Upper lobe of left lung (tissue), 6 donors: ENCODE measurements around the gene FAM171A2. TPM values are rescaled to one million over a fixed set of nuclear protein-coding genes. Genes with fewer than 3 reads are reported as not detected.
"Not testable (repeated sequence)": the region's sequence is repeated elsewhere in the genome, so short reads cannot be mapped to it uniquely, and the experiment has no call there.

Experiments
- ATAC-seq, 2 donors: fragments of 200-7000 bp; cut with Tn5 transposase; one replicate each; pipeline ENCODE4 v1.9.1; 2022; ENCODE audit warnings: mild to moderate bottlenecking in 2 of 2, moderate library complexity in 2 of 2; ENCODE audit not compliant: low FRiP score in 2 of 2
- DNase-seq, 2 donors: peaks; one replicate each; pipeline ENCODE4 v3.0.0-alpha.2; 2019 to 2020
- H3K27ac ChIP-seq, 4 donors: fragments of 200-600 bp; sonication (generic); one replicate each; pipeline ENCODE4 v1.5.1; 2016 to 2019
- H3K27me3 ChIP-seq, 4 donors: fragments of 200-600 bp; sonication (generic); one replicate each; pipeline ENCODE4 v1.5.1; 2017 to 2019
- H3K36me3 ChIP-seq, 4 donors: fragments of 200-600 bp; sonication (generic); one replicate each; pipeline ENCODE4 v1.5.1; 2016 to 2019
- H3K4me1 ChIP-seq, 4 donors: fragments of 200-600 bp; sonication (generic); one replicate each; pipeline ENCODE4 v1.5.1; 2018 to 2019
- H3K4me3 ChIP-seq, 4 donors: fragments of 200-600 bp; sonication (generic); one replicate each; pipeline ENCODE4 v1.5.1; 2017 to 2019; ENCODE audit warnings: mild to moderate bottlenecking in 2 of 4, moderate library complexity in 1 of 4
- H3K9me3 ChIP-seq, 4 donors: fragments of 200-600 bp; sonication (generic); one replicate each; pipeline ENCODE4 v1.5.1; 2018 to 2019
- CTCF ChIP-seq, 6 experiments: fragments of 450-650 bp in 4 of 6; fragments of 200-600 bp in 2 of 6; sonication (generic) in 2 of 6; IDR thresholded peaks; one replicate each; pipeline ENCODE4 v1.5.1; 2016 to 2019; ENCODE audit warnings: antibody characterized with exemption in 6 of 6
- EP300 ChIP-seq, 4 donors: sonication (generic); formaldehyde crosslinking; IDR thresholded peaks; one replicate each; pipeline ENCODE4 v1.5.1; 2017; ENCODE audit warnings: antibody characterized with exemption in 4 of 4, control low read depth in 2 of 4
- POLR2A ChIP-seq, 4 donors: fragments of 450-650 bp; IDR thresholded peaks; one replicate each; pipeline ENCODE4 v1.5.1; 2016 to 2017; ENCODE audit warnings: antibody characterized with exemption in 4 of 4, mild to moderate bottlenecking in 2 of 4
- POLR2AphosphoS5 ChIP-seq, 2 donors: sonication (generic); formaldehyde crosslinking; IDR thresholded peaks; one replicate each; pipeline ENCODE4 v1.5.1; 2017; ENCODE audit warnings: antibody characterized with exemption in 2 of 2
- WGBS, 2 donors: methylation state at CpG; one replicate each; pipeline ENCODE4 v1.1.5; 2017 to 2018; 5-methylcytosine and 5-hydroxymethylcytosine counted together
- total RNA-seq, 6 donors: library from RNA; depleted of rRNA in 4 of 6; stranded (reverse); fragments of >200 nt in 4 of 6; gene quantifications; one replicate each; pipeline versions ENCODE4 v1.1.0 to v1.2.1, GENCODE V29; 2016 to 2021
- donor health status: DM: no; HTN: no; CAD: no; lungs with moderate emphysema.
- donor health status: DM: no; HTN: yes; CAD: no; lungs with severe emphysema.

The FAM171A2 gene
- total RNA-seq, 6 donors from 2014 or later, result 0.61 to 4.6 (median 0.98) TPM; not detected in 1

- WGBS, 2 donors, result 72 to 78% methylated on average over 7 of the region's 7 CpGs
- TF ChIP-seq POLR2AphosphoS5 (IDR thresholded peaks at IDR 0.05), result no peak
- TF ChIP-seq POLR2A (IDR thresholded peaks at IDR 0.05), result no peak
- TF ChIP-seq EP300 (IDR thresholded peaks at IDR 0.05), result no peak
- TF ChIP-seq CTCF (IDR thresholded peaks at IDR 0.05), result no peak
- DNase-seq (no peak), ATAC-seq (no peak)
- H3K4me3 ChIP-seq, result no peak overlapping the region
- no peak overlapping the region for H3K27ac ChIP-seq
- peaks cover 0 to 9% (median 3%) of the 10 kb centered on the region in 4 donors for H3K27me3 ChIP-seq
- H3K36me3 ChIP-seq, result no peaks in the 10 kb centered on the region
- H3K9me3 ChIP-seq, result no peaks in the 10 kb centered on the region
- H3K4me1 ChIP-seq, result peaks cover 12 to 17% (median 14%) of the 10 kb centered on the region in 4 donors
Measured at GRCh38 chr17:44367231-44367979, 3.8 kb upstream of the FAM171A2 start.

- not testable (repeated sequence) for H3K4me3 ChIP-seq, DNase-seq, ATAC-seq, H3K36me3 ChIP-seq, H3K9me3 ChIP-seq, H3K27ac ChIP-seq, H3K27me3 ChIP-seq
- H3K4me1 ChIP-seq, result peaks cover 15 to 28% (median 20%) of the 10 kb centered on the region in 4 donors
- 93 to 94% methylated on average over 5 of the region's 5 CpGs for WGBS, 2 donors
Measured at GRCh38 chr17:44365051-44365450, 1.4 kb upstream of the FAM171A2 start.

GRCh38 chr17:44362949-44363612, 572 bp downstream of the FAM171A2 start:
- DNase-seq, result peak in 1 of 2 donors; percentile 87
- ATAC-seq, result peak in 1 of 2 donors; percentile 48

GRCh38 chr17:44362459-44362948, 1.1 kb downstream of the FAM171A2 start:
- Histone ChIP-seq H3K27ac (peak overlapping the region in 1 of 4 donors; percentile 21), H3K9me3 (no peaks in the 10 kb centered on the region), H3K36me3 (no peaks in the 10 kb centered on the region), H3K27me3 (peaks cover 0 to 9% (median 3%) of the 10 kb centered on the region in 4 donors), H3K4me1 (peaks cover 15 to 28% (median 20%) of the 10 kb centered on the region in 4 donors), H3K4me3 (peak overlapping the region in 3 of 4 donors; percentile 49 to 82 (median 64))
- TF ChIP-seq EP300 (IDR thresholded peaks at IDR 0.05), result no peak
- no peak for TF ChIP-seq POLR2A (IDR thresholded peaks at IDR 0.05)
- no peak for TF ChIP-seq POLR2AphosphoS5 (IDR thresholded peaks at IDR 0.05)
- TF ChIP-seq CTCF (IDR thresholded peaks at IDR 0.05), result no peak
- 13 to 20% methylated on average over 4 to 10 of the region's 11 CpGs for WGBS, 2 donors
- no peak for DNase-seq
- no peak for ATAC-seq

More at GRCh38 chr17:44362949-44363612, 572 bp downstream of the FAM171A2 start:
- no peak for TF ChIP-seq CTCF (IDR thresholded peaks at IDR 0.05)
- TF ChIP-seq POLR2A (IDR thresholded peaks at IDR 0.05), result no peak
- no peak for TF ChIP-seq EP300 (IDR thresholded peaks at IDR 0.05)
- TF ChIP-seq POLR2AphosphoS5 (IDR thresholded peaks at IDR 0.05), result no peak
- 1 to 4% methylated on average over 17 to 32 of the region's 45 CpGs for WGBS, 2 donors
- H3K27me3 ChIP-seq, result peaks cover 0 to 9% (median 3%) of the 10 kb centered on the region in 4 donors
- H3K27ac ChIP-seq, result peak overlapping the region in 2 of 4 donors; percentile 44 to 74
- no peaks in the 10 kb centered on the region for H3K36me3 ChIP-seq
- no peaks in the 10 kb centered on the region for H3K9me3 ChIP-seq
- H3K4me3 ChIP-seq, result peak overlapping the region; percentile 48 to 82 (median 56)
- H3K4me1 ChIP-seq, result peaks cover 15 to 28% (median 20%) of the 10 kb centered on the region in 4 donors
